ENCODE measurements around the gene MGRN1. TPM values are rescaled to one million over a fixed set of nuclear protein-coding genes. Genes with fewer than 3 reads are reported as not detected.

Gene MGRN1
- total RNA-seq, 1 donor from 2014 or later = 91.5 TPM

DNA sequence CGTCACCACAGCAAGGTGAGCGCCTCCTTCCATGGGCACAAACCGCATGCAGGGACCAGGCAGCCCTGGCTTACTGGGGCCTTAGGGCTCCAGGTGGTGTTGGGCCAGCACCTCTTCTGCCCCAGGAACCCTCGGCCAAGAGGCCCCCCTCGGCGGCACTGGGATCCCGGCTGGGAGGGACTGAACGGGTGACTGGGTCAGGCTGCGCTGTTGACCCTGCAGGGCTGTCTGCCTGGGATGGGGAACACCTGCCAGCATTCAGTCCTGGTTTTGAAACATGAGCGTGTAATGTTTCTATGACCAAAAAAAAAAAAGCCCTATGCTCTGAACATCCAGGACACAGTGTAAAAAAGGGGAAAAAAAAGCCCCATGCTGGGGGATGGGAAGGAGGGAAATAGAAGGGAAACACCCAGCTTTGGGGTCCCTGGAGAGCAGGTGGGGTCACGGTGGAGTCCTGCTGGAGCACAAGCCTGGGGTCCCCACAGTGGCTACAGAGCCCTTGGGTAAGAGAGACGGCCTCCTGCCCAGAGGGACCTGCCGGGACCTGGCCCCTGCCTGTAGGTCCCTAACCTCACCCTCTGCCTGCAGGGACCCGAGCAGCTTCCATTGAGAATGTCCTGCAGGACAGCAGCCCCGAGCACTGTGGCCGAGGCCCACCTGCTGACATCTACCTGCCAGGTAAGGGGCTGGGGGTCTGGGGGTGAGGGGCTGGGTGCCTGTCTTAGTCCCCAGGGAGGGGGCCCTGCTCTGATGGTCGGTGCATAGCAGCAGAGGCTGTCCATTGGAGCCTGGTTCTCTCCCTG lies 58.8 kb downstream of the MGRN1 start:
- H3K79me2 ChIP-seq (ENCODE audit: insufficient read depth, low read length) = no peaks in the 10 kb centered on the region
- no peak overlapping the region for H3K4me2 ChIP-seq (ENCODE audit: low read length)
- Mint-ChIP-seq H3K9me3 (ENCODE audit: unreplicated experiment) (no peaks in the 10 kb centered on the region), H3K4me1 (ENCODE audit: low read depth, unreplicated experiment) (no peaks in the 10 kb centered on the region), H3K27ac (ENCODE audit: unreplicated experiment) (no peak overlapping the region), H3K27me3 (ENCODE audit: low read depth, unreplicated experiment) (no peaks in the 10 kb centered on the region), H3K36me3 (ENCODE audit: low read depth, unreplicated experiment) (peaks cover 5% of the 10 kb centered on the region), H3K4me3 (ENCODE audit: unreplicated experiment) (no peak overlapping the region)
- no peak for TF ChIP-seq CTCF (IDR thresholded peaks at IDR 0.05; ENCODE audit: insufficient read depth, low read depth, low read length)
- no peak for TF ChIP-seq EZH2 (IDR thresholded peaks at IDR 0.05; ENCODE audit: insufficient read depth, low read length)
- no peaks in the 10 kb centered on the region for H3K9me3 ChIP-seq (ENCODE audit: insufficient read depth, low read depth, low read length)
- no peak for DNase-seq (ENCODE audit: low read depth)
- no peaks in the 10 kb centered on the region for H3K27me3 ChIP-seq (ENCODE audit: insufficient read depth, low read length)
- H3K36me3 ChIP-seq (ENCODE audit: insufficient read depth, low read length) = no peaks in the 10 kb centered on the region
- no peak overlapping the region for H3K4me3 ChIP-seq (ENCODE audit: insufficient read depth, low read depth, low read length)
- H3K9ac ChIP-seq (ENCODE audit: low read length) = no peak overlapping the region
- no peak overlapping the region for H2AFZ ChIP-seq (ENCODE audit: low read depth, low read length)
- H3K4me1 ChIP-seq (ENCODE audit: insufficient read depth, low read length) = peaks cover 3% of the 10 kb centered on the region
- no peak for FAIRE-seq
- no peak overlapping the region for H3K27ac ChIP-seq (ENCODE audit: low read depth, low read length)
- peaks cover 38% of the 10 kb centered on the region for H4K20me1 ChIP-seq (ENCODE audit: insufficient read depth, low read length)

- no peak overlapping the region for H3K9ac ChIP-seq (ENCODE audit: low read length)
- no peaks in the 10 kb centered on the region for H3K27me3 Mint-ChIP-seq (ENCODE audit: low read depth, unreplicated experiment)
- TF ChIP-seq CTCF (IDR thresholded peaks at IDR 0.05; ENCODE audit: insufficient read depth, low read depth, low read length) = no peak
- DNase-seq (ENCODE audit: low read depth) (no peak), FAIRE-seq (no peak)
- H3K36me3 Mint-ChIP-seq (ENCODE audit: low read depth, unreplicated experiment) = peaks cover 5% of the 10 kb centered on the region
- H3K4me3 ChIP-seq (ENCODE audit: insufficient read depth, low read depth, low read length) = no peak overlapping the region
- no peak overlapping the region for H2AFZ ChIP-seq (ENCODE audit: low read depth, low read length)
- H3K27ac ChIP-seq (ENCODE audit: low read depth, low read length) = no peak overlapping the region
- H3K4me3 Mint-ChIP-seq (ENCODE audit: unreplicated experiment) = no peak overlapping the region
- H3K4me1 Mint-ChIP-seq (ENCODE audit: low read depth, unreplicated experiment) = no peaks in the 10 kb centered on the region
- H3K4me2 ChIP-seq (ENCODE audit: low read length) = no peak overlapping the region
- H3K27ac Mint-ChIP-seq (ENCODE audit: unreplicated experiment) = no peak overlapping the region
- no peaks in the 10 kb centered on the region for H3K9me3 ChIP-seq (ENCODE audit: insufficient read depth, low read depth, low read length)
- H3K79me2 ChIP-seq (ENCODE audit: insufficient read depth, low read length) = no peaks in the 10 kb centered on the region
- no peaks in the 10 kb centered on the region for H3K36me3 ChIP-seq (ENCODE audit: insufficient read depth, low read length)
- H3K9me3 Mint-ChIP-seq (ENCODE audit: unreplicated experiment) = no peaks in the 10 kb centered on the region
- no peaks in the 10 kb centered on the region for H3K27me3 ChIP-seq (ENCODE audit: insufficient read depth, low read length)
- H4K20me1 ChIP-seq (ENCODE audit: insufficient read depth, low read length) = peaks cover 30% of the 10 kb centered on the region
- H3K4me1 ChIP-seq (ENCODE audit: insufficient read depth, low read length) = peaks cover under 1% of the 10 kb centered on the region
These were observed 59.6 kb downstream of the MGRN1 start for GRCh38 chr16:4684058-4684715.

- no peaks in the 10 kb centered on the region for H3K36me3 ChIP-seq (ENCODE audit: insufficient read depth, low read length)
- Mint-ChIP-seq H3K9me3 (ENCODE audit: unreplicated experiment) (no peaks in the 10 kb centered on the region), H3K27me3 (ENCODE audit: low read depth, unreplicated experiment) (no peaks in the 10 kb centered on the region), H3K36me3 (ENCODE audit: low read depth, unreplicated experiment) (peaks cover 5% of the 10 kb centered on the region), H3K4me1 (ENCODE audit: low read depth, unreplicated experiment) (no peaks in the 10 kb centered on the region), H3K27ac (ENCODE audit: unreplicated experiment) (no peak overlapping the region), H3K4me3 (ENCODE audit: unreplicated experiment) (no peak overlapping the region)
- no peak overlapping the region for H3K4me2 ChIP-seq (ENCODE audit: low read length)
- H3K27me3 ChIP-seq (ENCODE audit: insufficient read depth, low read length) = no peaks in the 10 kb centered on the region
- no peak overlapping the region for H3K9ac ChIP-seq (ENCODE audit: low read length)
- no peaks in the 10 kb centered on the region for H3K9me3 ChIP-seq (ENCODE audit: insufficient read depth, low read depth, low read length)
- H4K20me1 ChIP-seq (ENCODE audit: insufficient read depth, low read length) = peaks cover 30% of the 10 kb centered on the region
- no peak for TF ChIP-seq EZH2 (IDR thresholded peaks at IDR 0.05; ENCODE audit: insufficient read depth, low read length)
- no peak for TF ChIP-seq CTCF (IDR thresholded peaks at IDR 0.05; ENCODE audit: insufficient read depth, low read depth, low read length)
- no peaks in the 10 kb centered on the region for H3K4me1 ChIP-seq (ENCODE audit: insufficient read depth, low read length)
- H2AFZ ChIP-seq (ENCODE audit: low read depth, low read length) = no peak overlapping the region
- FAIRE-seq = no peak
- no peak overlapping the region for H3K27ac ChIP-seq (ENCODE audit: low read depth, low read length)
- DNase-seq (ENCODE audit: low read depth) = no peak
- H3K79me2 ChIP-seq (ENCODE audit: insufficient read depth, low read length) = no peaks in the 10 kb centered on the region
- no peak overlapping the region for H3K4me3 ChIP-seq (ENCODE audit: insufficient read depth, low read depth, low read length)
These were observed 60.1 kb downstream of the MGRN1 start for GRCh38 chr16:4684763-4685162.

All from astrocyte (in vitro differentiated cells and primary cell).